Activated gamma-delta T cell treated with Interleukin-2 at 50 U/mL for 16 hours (primary cell): ENCODE measurements around the gene GPHA2.

Experiments
- DNase-seq: peaks from one replicate; pipeline ENCODE4 v3.0.0-alpha.2; 2020

The GPHA2 gene

DNA sequence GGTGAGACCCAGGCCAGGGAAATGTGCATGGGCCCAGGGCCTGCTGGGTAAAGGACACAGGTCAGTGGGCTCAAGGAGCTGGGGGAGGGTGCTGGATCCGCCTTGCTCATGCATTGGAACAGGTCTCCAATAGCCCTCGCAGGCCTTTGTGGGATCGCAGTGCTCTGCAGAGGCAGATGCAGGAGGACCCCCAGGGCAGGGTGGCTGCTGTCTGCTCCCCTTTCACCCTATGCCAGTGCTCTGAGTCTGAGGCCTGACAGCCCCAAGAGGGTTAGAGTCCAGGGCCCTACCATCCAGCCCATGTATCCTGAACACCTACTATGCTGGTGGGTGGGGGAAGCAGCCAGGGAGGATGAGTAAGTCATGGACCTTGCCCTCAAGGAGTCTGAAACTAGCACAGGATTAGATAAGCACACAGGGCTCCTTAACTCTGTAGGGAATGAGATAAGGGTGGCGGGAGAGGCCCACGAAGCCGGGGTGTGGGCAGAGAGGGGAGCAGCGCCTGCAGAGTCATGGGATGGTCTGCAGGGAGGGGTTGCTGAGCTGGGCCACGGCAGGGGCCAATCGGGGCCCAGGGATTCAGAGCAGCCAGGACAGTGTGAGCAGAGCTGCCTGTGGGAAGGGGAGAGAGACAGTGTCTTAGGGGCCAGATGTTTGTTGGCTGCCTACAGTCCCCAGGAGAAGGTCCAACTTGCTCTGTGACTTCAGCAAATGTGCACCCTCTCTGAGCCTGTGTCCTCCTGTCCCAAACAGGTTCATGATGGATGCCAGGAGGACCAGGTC is 46.8 kb downstream of the GPHA2 start:
- no peak for DNase-seq

DNA sequence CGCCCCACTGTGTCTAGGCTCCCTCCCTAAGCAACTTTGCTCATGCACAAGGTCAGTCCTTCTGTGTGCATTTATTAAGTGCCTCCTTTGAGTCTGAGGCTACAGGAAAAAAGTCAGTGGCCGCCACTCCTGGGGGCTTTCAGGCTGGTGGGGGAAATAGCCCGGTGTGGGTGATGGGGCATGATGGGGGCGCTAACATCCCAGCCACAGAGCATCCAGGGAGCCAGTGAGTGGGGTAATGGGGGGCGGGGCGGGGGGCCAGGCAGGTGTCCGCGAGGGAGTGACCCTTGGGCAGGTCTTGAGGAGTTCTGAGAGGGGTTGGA is 47.3 kb downstream of the GPHA2 start:
- DNase-seq = no peak

DNA sequence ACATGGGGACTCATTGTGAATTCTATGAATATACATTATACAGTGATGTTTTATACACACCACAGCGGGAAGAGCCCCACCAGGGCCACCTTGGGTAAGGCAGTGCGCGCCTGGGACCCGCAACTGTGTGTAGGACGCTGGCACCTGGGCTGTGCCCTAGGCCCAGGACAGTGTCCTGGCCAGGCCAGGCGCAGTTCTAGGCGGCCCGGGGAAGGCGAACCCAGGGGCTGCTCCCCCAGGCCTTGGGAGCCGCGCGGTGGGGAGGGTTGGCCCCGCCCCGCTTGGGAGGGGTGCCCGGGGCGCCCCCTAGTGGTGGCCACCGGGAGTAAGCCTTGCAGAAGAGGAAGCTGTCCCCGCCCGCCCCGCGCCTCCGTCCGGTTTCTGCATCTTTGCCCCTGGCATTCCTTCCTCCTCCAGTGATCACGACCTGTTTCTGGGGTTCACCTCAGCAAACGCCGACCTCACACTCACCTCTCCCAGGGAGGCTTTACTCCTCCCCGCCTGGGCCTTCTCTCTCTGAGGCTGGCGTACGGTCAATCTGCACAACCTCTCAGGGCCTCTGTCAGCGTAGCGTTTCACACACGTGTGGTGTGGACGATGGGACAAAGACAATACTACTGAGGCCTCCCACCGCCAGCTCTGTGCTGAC is 47.8 kb downstream of the GPHA2 start:
- DNase-seq = peak; percentile 86

DNA sequence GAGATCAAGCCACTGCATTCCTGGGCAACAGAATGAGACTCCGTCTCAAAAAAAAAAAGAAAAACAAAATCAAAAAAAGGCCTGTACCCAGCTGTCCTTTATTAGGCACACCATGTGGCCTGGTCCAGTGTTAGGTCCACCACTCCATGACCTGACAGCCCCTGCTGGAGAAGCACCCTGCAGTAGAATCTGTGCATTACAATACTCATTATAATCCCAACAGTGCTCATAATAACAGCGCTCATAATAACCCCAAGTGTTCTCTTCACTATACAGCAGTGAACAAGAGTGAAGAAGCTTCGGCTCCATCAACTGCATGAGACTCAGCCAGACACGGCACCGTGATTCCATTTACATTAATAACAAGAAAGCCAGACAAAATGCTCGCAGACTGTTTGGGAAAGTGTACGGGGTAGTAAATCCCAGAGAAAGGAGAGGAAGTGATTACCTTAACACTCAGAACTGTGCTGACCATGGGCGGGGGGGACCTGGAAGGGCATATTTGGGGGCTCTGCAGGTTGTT is 48.4 kb downstream of the GPHA2 start:
- no peak for DNase-seq

DNA sequence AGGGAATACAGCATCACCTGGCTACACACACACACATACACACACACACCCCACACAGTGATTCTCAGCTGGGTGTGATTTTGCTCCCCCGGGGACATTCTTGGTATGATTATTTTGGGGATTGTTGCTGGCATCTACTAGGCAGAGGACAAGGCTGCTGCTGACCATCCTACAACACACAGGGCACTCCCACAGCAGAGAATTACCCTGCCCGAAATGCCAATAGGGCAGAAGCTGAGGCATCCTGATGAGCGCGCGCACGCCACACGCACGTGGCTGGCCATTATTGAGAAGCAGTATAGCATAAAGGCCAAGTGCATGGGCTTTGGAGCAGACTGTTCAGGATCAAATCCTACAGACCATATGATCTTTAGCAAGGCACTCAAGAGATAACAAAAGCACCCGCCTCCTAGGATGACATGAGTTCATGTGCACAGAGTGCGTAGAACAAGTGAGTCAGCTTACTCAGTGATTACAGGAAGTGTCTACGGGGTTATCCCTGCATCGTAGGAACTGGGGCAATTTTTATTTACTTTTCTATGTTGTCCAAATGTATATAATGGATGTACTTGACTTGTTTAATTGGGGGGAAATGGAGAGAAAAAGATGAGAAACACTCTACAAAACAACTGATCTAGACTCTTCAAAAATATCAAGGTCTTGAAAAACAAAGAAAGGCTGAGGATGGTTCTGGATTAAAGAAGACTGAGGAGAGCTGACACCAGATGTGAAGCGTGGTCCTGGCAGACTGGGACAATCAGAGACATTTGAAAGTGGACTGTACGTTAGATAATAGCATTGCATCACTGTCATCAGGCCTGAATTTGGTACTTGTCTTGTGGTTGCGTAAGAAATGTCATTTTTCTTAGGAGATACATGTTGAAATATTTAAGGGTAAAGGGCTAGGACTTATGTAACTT is 50.1 kb downstream of the GPHA2 start:
- no peak for DNase-seq
